ENCODE data around the gene ZKSCAN7. TPM values are rescaled to one million over a fixed set of nuclear protein-coding genes. Genes with fewer than 3 reads are reported as not detected.
"Not testable (repeated sequence)": the region's sequence is repeated elsewhere in the genome, so short reads cannot be mapped to it uniquely, and the experiment has no call there.

The ZKSCAN7 gene
- total RNA-seq, 1 donor from 2014 or later: 5.7 TPM

- H3K4me3 ChIP-seq (ENCODE audit: low read depth, low read length): no peak overlapping the region
- TF ChIP-seq, protein P1, sequence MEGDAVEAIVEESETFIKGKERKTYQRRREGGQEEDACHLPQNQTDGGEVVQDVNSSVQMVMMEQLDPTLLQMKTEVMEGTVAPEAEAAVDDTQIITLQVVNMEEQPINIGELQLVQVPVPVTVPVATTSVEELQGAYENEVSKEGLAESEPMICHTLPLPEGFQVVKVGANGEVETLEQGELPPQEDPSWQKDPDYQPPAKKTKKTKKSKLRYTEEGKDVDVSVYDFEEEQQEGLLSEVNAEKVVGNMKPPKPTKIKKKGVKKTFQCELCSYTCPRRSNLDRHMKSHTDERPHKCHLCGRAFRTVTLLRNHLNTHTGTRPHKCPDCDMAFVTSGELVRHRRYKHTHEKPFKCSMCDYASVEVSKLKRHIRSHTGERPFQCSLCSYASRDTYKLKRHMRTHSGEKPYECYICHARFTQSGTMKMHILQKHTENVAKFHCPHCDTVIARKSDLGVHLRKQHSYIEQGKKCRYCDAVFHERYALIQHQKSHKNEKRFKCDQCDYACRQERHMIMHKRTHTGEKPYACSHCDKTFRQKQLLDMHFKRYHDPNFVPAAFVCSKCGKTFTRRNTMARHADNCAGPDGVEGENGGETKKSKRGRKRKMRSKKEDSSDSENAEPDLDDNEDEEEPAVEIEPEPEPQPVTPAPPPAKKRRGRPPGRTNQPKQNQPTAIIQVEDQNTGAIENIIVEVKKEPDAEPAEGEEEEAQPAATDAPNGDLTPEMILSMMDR (conservative IDR thresholded peaks at IDR 0.05; ENCODE audit: low read depth, low read length): no peak
- DNase-seq (ENCODE audit: low read depth): no peak
Observed at GRCh38 chr3:44568561-44568960, 13.6 kb downstream of the ZKSCAN7 start.

DNA sequence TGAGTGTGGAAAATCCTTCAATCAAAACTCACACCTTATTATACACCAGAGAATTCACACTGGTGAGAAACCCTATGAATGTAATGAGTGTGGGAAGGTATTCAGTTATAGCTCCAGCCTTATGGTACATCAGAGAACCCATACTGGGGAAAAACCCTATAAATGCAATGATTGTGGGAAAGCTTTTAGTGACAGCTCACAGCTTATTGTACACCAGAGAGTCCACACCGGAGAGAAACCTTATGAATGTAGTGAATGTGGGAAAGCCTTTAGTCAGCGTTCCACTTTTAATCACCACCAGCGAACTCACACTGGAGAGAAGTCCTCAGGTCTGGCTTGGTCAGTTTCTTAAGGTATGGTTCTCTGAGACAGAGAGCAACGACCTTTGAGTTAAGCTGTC, 16.0 kb downstream of the ZKSCAN7 start:
- TF ChIP-seq, protein P1 (conservative IDR thresholded peaks at IDR 0.05; ENCODE audit: low read depth, low read length): no peak
- no peak for DNase-seq (ENCODE audit: low read depth)
- no peak overlapping the region for H3K4me3 ChIP-seq (ENCODE audit: low read depth, low read length)

- TF ChIP-seq, protein P1 (conservative IDR thresholded peaks at IDR 0.05; ENCODE audit: low read depth, low read length): no peak
- no peak overlapping the region for H3K4me3 ChIP-seq (ENCODE audit: low read depth, low read length)
- no peak for DNase-seq (ENCODE audit: low read depth)
Observed at GRCh38 chr3:44576613-44577012, 21.6 kb downstream of the ZKSCAN7 start.

DNA sequence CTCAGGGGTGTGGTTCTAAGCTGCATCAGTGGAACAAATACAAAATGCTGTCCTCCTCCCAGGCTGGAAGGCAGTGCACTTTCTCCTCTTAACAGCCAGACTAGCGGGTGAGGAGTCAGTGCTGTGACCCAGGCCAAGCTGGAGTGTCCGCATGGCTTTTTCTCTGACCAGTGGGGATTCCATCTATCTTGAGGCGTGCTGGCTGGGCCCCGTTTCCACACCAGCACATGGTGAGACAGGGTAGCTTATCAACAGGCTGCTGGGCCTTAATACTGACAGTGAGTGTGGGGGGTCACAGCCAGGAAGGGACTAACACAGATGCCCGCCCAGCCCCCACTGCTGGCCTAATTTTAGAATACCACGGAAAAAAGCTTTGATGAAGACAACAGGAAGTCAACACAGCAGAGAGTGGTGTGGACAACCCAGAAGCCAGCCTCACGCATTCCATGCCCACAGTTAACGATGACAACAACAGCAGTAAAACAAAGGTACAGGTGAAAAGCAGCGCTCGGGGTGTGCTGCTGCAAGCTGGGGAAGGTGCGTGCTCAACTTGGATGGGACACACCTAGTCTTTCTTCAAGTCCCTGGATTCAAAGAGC, 22.5 kb downstream of the ZKSCAN7 start:
- not testable (repeated sequence) for H3K4me3 ChIP-seq (ENCODE audit: low read depth, low read length); DNase-seq (ENCODE audit: low read depth)

GRCh38 chr3:44578316-44578715, 23.3 kb downstream of the ZKSCAN7 start:
- not testable (repeated sequence) for H3K4me3 ChIP-seq (ENCODE audit: low read depth, low read length); DNase-seq (ENCODE audit: low read depth)

GRCh38 chr3:44578924-44579515, 24.0 kb downstream of the ZKSCAN7 start:
- H3K4me3 ChIP-seq (ENCODE audit: low read depth, low read length); DNase-seq (ENCODE audit: low read depth): not testable (repeated sequence)

DNA sequence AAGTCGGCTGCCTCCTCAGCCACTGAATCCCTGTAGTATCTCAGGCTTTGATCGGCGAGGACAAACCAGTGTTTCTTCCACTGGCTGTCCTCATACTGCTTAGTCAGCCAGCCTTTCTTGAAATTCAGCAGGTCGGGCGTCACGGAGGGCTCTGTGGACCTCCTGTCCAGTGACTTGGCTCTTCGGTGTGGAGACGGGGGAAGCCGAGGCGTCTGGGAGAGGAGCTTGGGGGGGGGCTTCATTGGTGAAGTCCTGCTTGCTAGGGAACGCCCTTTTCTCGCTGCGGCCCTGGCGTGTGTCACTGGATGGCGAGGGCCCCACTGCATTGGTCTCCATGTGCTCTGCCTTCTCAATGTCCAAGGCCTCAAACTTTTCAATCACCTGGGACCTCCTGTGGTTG, 24.8 kb downstream of the ZKSCAN7 start:
- DNase-seq (ENCODE audit: low read depth); H3K4me3 ChIP-seq (ENCODE audit: low read depth, low read length): not testable (repeated sequence)

DNA sequence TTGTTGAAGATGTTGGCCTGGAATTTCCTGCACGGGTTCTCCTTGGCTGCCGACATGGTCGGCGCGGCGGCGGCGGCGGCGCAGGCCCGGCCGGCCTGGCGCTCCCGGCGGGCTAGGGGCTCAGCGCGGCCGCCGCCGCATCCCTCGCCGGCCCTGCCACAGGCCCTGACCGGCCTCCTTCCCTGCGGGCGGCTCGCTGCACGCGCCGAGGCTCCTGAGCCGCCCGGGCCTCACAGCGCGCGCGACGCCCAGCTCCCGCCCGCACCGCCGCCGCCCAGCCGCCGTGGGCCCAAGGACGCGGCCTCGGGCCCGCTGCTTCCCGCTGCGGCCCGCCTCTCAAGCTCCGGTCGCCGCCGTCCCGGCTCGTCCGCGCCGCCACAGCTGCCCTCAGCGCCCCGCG, 26.0 kb downstream of the ZKSCAN7 start:
- DNase-seq (ENCODE audit: low read depth); H3K4me3 ChIP-seq (ENCODE audit: low read depth, low read length): not testable (repeated sequence)

GRCh38 chr3:44584646-44585501, 29.9 kb downstream of the ZKSCAN7 start, which contains the start of gene ZNF660:
TSS of gene ZNF660 (plus strand) at chr3:44584964. CDS start at chr3:44594194, 9,230 bp downstream.
- TF ChIP-seq, protein P1 (conservative IDR thresholded peaks at IDR 0.05; ENCODE audit: low read depth, low read length): no peak
- peak; percentile 35 for DNase-seq (ENCODE audit: low read depth)
- peak within 1 kb of the TSS; percentile 69 for H3K4me3 ChIP-seq (ENCODE audit: low read depth, low read length)

Measured in epithelial cell of proximal tubule (primary cell).